Pons (tissue), 1 donor: ENCODE measurements around the gene FXYD6.
"Not testable (repeated sequence)": the region's sequence is repeated elsewhere in the genome, so short reads cannot be mapped to it uniquely, and the experiment has no call there.

Experiments used
- DNase-seq: peaks from one replicate; pipeline ENCODE4 v3.0.0-alpha.2; 2016; ENCODE audit warnings: low spot score

Gene FXYD6

DNA sequence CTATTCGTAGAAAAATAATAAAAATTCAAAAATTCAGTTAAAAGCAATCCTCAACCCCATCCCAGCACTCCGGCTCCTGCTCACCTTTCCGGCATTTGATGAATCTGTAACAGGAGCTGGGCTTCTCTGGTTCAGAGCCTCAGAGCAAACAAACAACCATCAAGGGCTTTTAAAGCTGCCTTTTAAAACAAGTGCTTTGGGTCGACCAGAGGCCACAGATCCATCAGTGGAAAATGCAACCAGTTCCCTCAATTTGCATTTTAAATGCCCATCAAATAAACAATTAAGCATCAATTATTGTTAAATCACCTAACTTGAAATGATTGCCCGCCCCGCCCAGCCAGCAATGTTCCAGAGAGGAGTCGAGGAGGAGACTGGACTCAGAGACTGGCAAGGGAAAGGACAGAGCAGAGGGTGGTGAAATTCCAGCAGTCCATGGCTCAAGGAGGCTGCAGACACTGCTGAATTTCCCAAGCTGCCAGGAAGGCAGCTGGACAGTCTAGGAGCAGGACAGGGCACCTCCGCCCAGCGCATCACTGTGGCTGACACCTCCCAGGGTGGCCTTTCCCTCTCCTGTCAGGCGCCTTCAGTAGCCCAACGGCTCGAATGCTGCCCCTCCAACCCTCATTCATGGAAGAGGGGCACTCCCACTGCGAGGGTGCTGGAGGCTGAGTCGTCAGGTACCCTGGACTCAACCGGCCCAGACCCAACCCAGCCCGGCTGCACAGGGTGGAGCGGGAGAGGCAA is 7.5 kb downstream of the FXYD6 start:
- DNase-seq = no peak

DNA sequence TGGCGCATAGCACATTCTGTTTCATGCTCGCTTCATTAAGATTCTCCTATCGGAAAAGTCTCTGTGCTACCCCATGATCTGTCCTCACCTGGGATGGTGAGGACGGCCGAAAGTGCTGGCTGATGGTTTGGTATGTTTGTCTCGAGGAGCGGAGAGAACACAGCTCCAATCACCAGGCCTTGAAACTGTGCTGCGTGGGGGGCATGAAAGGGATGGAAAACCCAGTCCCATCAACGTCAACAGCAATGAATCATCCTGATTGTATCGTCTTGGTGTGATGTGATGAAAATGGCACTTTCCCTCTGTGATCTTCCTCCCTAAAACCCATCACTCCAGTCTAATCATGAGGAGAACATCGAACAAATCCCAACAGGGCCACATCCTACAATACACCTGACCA is 8.4 kb downstream of the FXYD6 start:
- DNase-seq = no peak

DNA sequence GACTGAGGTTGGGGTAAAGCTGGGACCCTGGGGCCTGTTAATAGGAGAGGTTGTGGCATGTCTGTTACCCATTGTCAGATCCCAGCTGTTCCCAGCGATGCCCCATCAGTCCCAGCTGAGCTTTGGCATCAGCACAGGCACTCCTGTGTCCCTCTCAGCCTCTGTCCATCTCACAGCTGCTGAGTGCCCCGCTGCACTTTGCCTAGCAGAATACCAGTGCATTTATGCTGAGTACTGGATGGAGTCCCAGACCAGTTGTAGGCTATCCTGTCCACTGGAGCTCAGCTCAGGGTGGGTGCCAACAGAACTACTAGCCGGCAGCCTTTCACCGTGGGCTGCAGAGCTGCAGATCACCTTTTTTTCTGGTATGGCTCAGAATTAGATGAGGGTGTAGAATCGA is 9.9 kb downstream of the FXYD6 start:
- peak; percentile 84 for DNase-seq

DNA sequence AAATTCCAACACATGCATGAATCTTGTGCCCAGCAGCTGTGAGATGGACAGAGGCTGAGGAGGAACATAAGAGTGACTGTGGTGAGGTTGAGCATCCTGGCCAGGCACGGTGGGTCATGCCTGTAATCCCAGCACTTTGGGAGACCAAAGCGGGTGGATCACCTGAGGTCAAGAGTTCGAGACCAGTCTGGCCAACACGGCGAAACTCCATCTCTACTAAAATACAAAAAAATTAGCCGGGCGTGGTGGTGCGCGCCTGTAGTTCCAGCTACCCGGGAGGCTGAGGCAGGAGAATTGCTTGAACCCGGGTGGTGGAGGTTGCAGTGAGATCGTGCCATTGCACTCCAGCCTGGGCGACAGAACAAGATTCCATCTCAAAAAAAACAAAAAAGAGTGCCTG is 10.9 kb downstream of the FXYD6 start:
- DNase-seq = not testable (repeated sequence)

DNA sequence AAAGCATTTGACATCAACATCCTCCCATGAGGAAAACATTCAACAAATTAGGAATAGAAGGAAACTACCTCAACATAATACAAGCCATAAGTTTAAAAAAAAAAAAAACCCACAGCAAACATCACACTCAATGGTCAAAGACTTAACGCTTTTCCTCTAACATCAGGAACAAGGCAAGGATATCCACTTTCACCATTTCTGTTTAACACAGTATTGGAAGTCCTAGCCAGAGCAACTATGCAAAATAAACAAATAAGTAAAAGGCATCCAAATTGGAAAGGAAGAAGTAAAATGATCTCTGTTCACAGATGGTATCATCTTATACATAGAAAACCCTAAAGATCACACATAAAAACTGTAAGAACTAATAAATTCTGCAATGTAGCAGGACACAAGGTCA is 13.1 kb downstream of the FXYD6 start:
- no peak for DNase-seq

DNA sequence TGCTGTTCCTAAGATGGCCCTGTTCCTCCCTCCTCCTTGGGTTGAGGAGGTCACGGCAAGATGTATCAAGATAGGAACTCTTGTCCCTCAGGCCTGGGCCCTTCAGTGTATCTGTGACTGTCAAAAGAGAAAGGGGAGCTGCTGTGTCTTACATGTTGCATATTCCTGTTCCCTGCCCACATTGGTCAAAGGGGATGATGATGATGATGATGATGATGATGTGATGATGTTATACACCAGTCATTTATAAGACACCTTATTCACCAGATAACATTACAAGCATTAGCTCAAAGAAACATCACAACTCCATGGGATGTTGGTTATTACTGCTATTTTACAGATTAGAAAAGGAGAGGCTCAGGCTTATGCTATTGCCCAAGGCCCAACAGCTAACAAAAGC is 13.7 kb downstream of the FXYD6 start:
- DNase-seq = no peak

DNA sequence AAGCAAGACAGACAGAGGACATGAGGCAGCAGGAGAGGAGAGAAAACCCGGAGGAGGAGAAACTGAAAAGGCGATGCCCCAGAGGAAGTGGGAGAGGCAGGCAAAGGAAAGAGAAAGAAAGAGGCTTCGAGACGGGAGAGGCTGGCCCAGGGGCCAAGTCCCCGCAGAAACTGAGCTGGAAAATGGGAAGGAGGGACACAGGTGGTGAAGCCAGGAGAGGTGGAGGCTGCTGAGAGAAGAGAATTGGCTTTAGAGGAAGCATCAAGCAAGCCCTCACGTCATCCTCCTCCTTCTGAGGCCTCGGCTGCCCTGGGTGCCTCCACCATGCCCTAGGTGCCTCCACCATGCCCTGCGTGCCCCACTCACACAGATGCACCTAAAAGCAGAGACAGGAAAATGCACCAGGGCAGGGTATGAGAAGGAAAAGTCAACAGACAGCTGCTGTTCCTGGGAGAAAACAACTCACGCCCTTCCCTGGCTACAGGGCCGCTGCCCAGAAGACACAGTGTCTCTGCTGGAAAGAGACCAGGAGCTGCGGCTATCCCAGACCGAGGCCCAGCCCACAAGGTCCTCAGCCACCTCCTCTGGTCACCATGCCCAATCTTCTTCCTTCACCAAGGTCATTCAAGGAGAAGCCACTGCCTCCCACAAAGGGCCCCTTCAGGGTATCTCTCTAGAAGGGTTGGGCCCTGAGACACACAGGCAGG is 14.3 kb downstream of the FXYD6 start:
- DNase-seq = no peak

DNA sequence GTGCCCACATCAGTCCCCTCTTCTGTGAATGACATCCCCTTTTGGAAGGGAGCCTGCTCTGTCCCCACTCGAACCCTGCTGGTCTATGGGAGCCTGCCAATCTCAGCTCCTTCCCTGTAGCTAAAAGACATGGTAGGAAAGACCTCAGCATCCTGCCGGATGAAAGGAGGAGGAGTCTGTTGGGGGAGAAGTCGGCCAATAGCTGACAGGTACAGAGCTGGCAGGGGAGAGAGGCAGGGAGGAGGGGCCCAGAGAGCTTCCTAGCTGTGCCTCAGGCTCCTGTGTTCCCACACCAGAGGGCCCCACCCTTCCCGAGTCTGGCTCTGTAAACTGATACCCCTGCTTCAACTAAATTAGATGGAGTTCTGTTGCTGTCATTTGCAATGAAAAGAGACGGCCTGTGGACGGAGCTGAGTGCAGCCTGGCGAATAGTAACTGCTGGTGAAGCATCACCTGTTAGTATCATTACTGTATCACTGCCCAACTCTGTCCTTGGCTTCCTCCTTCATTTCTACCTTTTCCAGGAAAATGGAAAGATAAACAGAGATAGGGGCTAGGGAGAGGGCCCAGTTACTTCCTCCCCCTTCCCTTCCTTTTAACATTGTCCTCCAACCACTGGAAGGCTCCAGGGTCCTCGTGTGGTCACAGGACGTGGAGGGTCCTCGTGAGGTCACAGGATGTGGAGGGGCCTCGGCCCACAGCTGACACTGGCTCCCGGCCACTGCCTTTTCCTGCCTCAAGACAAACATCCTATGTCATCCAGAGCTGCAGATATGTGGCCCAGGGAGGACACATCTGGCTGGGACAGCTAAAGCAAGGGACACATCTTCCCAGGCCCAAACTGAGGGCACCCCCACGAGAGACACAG is 15.1 kb downstream of the FXYD6 start:
- no peak for DNase-seq

DNA sequence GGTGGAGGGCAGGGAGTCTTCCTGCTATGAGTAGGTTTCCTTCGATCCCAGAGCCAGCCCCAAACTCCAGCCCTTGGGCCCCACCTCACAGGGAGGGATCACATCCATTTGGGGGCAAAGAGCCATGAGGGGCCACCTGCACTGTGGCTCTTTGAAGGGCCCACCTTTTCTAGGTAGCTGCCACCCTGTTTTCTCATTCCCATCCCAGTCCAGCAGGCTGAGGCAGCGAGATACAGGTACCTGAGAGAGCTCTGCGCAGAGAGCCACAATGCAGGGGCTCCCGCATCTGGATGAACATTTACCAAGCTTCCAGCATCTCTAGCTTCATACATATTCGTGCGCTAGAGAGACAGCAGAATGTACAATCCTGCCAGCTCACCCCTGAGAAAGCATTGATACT is 16.3 kb downstream of the FXYD6 start:
- no peak for DNase-seq

DNA sequence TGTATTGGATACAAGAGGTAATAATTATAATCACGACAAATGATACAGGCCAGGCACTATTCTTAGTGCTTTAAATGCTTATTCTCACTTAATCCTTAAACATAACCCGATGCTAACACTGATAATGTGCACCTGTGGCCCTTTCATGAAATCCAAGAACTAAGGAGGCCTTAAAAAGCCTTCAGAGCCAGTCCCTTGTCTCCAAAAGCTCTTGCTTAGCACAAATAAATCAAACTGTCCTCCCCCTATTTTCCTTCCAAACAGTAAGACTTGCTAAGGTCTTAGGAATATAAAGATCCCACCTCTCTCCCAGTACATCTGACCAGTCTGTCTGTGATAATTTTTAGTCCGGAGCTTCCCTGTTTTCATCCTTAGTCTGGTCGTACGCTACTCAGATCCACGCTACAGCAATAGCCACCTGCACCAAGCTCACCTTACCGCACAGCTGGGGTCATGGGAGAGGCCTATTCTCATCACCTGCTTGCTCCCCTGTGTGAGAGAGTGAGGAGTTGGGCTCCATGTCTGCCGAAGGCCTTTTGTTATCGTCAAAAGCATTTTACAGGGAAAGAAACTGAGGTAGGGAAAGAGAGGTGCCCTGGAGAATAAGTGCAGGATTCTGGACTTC is 16.9 kb downstream of the FXYD6 start:
- no peak for DNase-seq

DNA sequence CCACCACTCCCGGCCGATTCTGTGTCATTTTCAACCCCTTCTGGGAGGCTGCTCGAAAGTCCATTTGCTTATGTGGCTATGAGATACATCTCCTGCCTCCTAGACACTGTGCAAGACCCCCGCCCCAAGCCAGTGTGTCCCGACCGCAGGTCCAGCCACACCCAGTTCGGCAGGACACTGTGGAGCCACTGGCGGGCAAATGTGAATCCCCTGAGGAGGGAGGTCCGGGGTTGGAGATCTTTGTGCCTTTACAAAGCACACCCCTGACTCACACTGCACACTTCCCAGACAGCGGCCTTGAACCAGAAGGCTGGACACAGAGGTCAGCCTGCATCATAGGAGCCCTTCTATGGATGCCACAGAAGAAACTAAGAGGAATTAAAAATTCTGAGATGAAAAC is 17.4 kb downstream of the FXYD6 start:
- no peak for DNase-seq

DNA sequence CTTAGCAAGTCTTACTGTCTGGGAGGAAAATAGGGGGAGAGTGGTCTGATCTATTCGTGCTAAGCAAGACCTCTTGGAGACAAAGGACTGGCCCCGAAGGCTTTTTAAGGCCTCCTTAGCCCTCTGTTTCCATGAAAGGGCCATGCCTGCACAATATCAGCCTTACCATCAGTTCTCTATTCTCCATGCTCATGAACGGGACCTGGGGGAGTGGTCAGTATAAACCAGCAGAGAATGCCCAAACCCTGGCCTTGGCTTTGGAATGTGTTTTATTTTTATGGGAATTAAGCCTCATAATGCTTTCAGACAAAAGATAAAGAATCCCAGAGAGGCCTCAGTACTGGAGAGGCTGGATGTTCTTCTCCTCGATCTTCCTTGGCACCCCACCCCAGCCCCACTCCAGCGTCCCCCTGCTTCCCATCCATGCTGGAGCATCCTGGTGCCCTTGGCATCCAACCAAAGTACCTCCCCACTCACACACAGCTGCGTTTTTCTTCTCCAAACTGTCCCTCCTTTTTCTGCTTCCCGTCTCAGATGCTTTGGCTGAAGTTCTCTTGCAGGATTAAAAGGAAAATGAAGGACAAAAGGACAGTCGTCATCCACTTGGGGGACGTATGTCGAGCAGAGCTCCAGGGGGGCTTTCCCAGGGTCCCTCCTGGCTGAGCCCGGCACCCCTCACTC is 18.6 kb downstream of the FXYD6 start:
- no peak for DNase-seq

DNA sequence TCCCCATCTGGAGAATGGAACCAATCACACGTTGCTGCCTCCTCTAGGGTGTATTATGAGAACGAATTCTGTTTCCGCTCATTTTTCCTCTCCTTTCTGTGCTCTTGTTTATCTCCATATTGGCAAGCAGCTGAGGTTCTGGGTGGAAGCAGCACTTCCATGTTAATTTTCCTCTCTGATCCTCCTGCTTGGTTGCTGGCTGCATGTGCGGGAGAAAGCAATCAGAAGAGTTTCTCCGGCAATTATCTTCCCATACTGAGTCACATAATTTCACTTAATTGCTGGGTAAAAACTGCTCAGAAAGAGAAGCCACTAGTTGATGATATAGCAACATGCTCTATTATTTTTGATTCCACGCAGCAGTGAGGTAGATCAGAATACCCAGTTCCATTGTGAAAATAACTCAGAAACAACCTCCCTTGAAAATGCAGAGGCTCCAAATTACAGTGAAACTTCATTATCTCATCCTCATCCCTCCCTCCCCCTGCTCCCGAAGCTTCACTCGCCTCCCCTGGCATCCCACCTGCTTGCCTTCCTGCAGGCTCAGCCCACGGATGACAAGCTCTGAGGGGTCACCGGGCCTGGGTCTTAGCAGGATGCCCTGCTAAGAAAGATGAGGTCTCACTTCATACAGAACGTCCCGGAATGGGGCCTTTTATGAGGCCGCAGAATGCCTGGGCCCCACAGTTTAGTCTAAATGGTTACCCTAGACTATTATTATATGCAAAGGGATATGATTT is 20.4 kb downstream of the FXYD6 start:
- no peak for DNase-seq

DNA sequence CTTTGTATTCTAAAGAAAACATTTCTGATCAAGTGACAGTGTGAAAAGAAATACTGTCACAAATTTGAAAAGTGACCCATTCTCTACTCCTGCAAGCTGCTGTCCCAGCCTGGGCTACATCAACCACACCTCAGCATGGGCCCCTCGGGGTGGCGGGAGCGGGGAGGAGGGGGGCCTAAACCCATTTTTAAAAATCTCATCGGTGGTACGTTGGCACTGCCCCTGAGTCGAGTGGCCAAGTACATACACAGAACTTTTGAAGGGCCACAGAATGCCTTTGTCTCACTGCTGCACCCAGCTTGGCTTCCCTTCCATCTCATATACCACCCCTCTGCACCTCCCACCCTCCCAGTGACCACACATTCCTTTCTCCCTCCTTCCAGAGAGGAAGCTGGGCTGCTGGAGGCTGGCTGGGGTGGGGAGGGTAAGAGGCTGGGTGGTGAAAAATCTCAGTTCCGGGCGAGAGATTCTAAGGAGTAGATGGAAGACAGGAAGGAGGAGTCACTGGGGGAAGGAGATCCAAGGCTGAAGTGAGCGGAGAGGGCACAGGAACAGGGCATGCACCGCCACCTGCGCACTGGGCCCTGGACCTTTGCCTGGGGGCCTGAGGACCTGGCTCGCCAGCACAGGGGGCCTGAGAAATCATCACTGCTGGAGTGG is 21.1 kb downstream of the FXYD6 start:
- no peak for DNase-seq

DNA sequence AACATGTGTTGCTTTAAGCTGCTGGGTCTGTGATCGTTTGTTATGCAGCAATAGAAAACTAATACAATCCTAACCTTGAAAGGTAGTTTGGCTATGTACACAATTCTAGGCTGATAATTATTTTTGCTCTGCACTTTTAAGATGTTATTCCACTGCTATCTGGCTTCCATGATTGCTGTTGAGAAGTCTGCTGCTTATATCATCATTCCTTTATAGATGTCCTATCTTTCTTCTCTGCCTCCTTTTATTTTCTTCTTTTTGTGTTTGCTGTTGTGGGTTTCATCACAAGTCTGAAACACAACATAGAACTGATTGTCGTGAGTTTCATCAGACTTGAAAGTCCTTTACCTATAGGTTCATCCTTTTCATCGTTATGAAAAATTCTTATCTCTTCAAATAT is 24.1 kb downstream of the FXYD6 start:
- no peak for DNase-seq

DNA sequence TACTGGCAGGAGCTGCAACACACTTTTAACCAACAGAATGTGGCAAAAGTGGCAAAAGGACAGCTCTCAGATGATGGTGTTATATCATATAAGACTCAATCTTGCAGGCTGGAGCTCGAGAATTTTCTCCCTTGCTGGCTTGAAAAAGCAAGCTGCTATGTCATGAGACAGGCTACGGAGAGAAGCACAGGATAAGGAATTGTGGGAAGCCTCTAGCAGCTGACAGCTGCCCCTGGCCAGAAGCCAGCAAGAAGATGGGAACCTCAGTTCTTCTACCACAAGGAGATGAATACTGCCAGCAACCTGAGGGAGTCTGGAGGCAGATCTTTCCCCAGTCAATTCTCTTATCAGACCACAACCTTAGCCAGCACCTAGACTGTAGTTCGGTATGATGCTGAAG is 24.6 kb downstream of the FXYD6 start:
- no peak for DNase-seq

DNA sequence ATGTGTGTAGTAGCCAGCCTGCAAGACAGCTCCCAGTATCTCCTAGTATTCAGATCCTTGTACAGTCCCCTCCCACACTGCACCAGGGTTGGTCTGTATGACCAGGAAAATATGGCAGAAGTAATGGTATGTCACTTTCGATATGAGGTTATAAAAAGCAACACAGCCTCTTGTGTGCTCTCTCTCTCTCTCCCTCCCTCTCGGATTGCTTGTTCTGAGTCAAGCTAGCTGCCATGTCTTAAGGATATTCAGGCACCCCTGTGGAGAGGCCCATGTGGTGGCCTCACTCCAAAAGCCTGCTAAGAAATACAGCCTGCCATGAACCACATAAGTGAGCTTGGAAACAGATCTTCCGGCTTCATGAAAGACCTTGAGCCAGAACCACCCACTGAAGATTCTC is 25.4 kb downstream of the FXYD6 start:
- no peak for DNase-seq

DNA sequence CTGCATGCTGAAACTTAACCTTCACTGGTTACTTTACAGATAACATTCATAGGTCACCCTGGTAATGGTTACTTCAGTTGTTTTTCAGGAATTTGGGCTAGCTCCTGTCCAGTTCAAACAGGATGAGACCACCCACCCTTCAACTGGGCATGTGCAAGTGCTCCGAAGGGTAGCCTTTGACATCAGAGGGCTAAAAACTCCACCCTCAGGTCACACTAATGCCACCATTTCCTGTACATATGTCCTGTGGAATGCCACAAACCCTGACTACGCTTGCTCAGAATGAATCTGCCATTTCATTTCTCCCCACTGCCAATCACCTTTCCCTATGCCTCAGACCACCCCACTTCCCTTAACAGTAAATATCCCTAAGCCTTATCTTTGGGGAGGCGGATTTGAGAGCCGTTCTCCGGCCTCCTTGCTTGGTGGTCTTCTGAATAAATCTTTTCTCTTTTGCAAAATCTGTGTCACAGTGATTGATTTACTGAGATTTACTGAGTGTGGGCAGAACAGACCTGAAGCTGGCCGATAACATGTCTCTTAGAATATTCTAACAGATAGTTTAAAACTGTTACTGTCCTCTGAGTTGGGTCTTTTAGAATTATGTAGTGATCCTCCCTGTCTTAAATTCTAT is 26.6 kb downstream of the FXYD6 start:
- no peak for DNase-seq

DNA sequence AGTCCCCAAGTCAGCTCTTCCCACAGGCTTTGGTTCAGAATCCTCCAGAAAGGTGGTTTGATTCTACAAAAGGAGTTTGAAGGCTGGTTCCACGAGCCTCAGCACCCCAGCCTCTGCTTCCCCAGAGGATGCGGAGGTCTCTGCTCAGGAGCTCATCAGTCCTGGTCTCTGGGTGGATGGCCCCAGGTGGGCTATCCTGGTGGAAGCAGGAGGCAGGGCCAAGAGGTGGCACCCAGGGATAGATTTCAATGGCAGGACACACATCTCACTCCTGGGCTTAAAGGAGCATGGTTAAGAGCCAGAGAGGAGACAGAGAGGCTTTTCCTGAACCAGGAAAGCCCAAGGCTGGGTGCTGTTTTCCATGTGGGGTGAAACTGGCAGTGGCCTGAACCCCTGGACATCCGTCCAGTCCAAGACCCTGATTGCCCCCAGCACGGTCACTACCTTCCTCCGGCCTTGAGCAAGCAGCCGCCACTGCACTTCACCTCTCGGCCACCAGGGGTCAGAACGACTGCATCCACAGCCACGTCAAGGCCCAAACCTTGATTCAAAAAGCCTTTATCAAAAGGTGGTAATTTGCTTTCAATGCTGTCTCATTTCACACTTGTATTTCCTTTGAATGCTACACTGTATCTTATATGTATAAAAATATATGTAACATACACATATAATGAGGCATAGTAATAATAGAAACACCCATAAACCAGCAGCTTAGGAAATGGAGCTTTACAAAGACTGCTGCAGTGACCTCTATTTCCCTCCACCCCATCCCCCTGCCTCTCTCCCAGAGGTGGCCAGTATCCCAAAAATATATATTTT is 32.6 kb downstream of the FXYD6 start:
- DNase-seq = peak; percentile 61
